Measurements from ENCODE around the gene AGXT2.

AGXT2 gene

DNA sequence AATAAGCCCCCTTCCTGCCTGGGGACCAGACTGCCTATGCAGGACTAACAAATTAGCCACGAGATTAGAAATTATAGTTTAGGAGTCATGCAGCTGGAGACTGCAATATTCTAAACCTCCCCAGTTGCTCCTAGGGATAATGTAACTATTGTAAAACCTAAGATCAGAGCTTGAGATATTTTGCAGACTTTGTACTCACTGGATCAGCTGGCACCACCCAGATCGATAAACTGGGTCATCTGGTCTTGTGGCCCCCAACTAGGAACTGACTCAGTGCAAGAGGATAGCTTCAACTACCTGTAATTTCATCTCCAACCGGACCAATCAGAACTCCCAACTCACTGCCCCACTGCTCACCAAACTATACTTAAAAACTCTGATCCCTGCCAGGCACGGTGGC, 80.2 kb downstream of the AGXT2 start:
- DNase-seq (ENCODE audit: low read depth), result no peak

DNA sequence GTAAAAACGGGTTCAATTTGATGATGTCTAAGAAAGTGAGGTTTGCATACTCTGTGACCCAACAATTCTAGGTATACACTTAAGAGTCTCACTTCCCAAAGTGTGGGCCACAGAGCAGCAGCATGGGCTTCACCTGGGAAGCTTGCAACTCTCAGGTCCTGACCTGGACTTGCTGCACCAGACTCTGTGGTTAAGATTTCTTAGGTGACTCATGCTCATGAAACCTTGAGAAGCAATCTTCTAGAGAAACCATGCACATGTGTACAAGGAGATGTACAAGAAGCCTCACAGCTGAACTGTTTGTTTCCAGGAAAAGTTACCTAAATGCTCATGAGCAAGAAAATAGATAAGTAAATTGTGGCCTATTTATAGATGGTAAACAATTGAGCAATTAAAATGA, 88.4 kb downstream of the AGXT2 start:
- DNase-seq (ENCODE audit: low read depth), result no peak

- DNase-seq (ENCODE audit: low read depth), result no peak
Measured at GRCh38 chr5:34957857-34958690, 89.7 kb downstream of the AGXT2 start.

DNA sequence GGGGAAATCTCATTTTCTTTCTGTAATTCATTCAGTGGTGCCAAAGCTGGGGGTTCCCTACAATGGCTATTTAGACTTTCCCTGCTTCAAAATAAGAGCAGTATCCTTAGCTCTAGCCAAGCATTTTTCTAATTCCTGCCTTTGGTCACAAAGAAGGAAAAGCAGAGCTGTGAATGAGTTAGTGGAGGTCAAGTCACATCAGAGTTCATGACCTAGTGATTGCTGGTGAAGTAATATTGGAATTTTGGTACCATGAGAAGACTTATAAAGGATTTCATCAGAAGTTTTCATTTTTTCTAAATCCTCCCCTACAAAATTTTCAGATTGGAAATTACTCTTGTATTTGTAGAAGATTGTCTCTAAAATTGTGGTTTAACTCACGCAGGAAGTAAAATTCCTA, 90.4 kb downstream of the AGXT2 start:
- DNase-seq (ENCODE audit: low read depth), result no peak

All from stimulated activated CD8-positive, alpha-beta memory T cell treated with anti-CD3 and anti-CD28 coated beads, Interleukin-15, amount 100 ng/mL, for 24 hours (primary cell).